DOHH2 (cell line): ENCODE data around the gene TMEM63B.

Experiments used
- H3F3A ChIP-seq: fragments of 200-600 bp; sonication (generic), shearing (Covaris generic); 2 replicates; pipeline ENCODE4 v1.6.0; 2016; ENCODE audit warnings: antibody characterized with exemption, mild to moderate bottlenecking; ENCODE audit not compliant: control insufficient read depth, insufficient read depth
- H3K27ac ChIP-seq: fragments of 200-600 bp; sonication (generic); 2 replicates; pipeline ENCODE4 v1.5.1; 2014; ENCODE audit warnings: low read depth, mild to moderate bottlenecking, low read length, moderate library complexity
- H3K27me3 ChIP-seq: fragments of 200-600 bp; sonication (generic); 2 replicates; pipeline ENCODE4 v1.6.1; 2014; ENCODE audit warnings: mild to moderate bottlenecking, low read length, mixed read lengths; ENCODE audit not compliant: control insufficient read depth
- H3K36me3 ChIP-seq: fragments of 200-600 bp; sonication (generic); 2 replicates; pipeline ENCODE4 v1.6.1; 2014; ENCODE audit warnings: mild to moderate bottlenecking, low read length, moderate library complexity, mixed read lengths; ENCODE audit not compliant: control insufficient read depth
- H3K4me1 ChIP-seq: fragments of 200-600 bp; sonication (generic); 2 replicates; pipeline ENCODE4 v1.6.1; 2014; ENCODE audit warnings: mild to moderate bottlenecking, low read length, mixed read lengths; ENCODE audit not compliant: control insufficient read depth
- H3K4me2 ChIP-seq: fragments of 200-600 bp; sonication (generic); 2 replicates; pipeline ENCODE4 v1.6.0; 2014; ENCODE audit warnings: mild to moderate bottlenecking, low read length, moderate library complexity
- H3K4me3 ChIP-seq: fragments of 200-600 bp; sonication (generic); 2 replicates; pipeline ENCODE4 v1.5.1; 2014; ENCODE audit warnings: mild to moderate bottlenecking, low read length, mixed read lengths
- H3K79me2 ChIP-seq: fragments of 200-600 bp; sonication (generic); 2 replicates; pipeline ENCODE4 v1.6.1; 2014; ENCODE audit warnings: mild to moderate bottlenecking, low read length, mixed read lengths; ENCODE audit not compliant: control insufficient read depth
- H3K9me2 ChIP-seq: fragments of 200-600 bp; sonication (generic); replicated peaks from 2 replicates; pipeline ENCODE4 v1.6.1; 2014; ENCODE audit warnings: mild to moderate bottlenecking, low read length, mixed read lengths; ENCODE audit not compliant: control insufficient read depth
- H3K9me3 ChIP-seq: fragments of 200-600 bp; sonication (generic); 2 replicates; pipeline ENCODE4 v1.6.1; 2014; ENCODE audit warnings: antibody characterized with exemption, low read length, mixed read lengths; ENCODE audit not compliant: control insufficient read depth, insufficient read depth
- H4K20me1 ChIP-seq: fragments of 200-600 bp; sonication (generic); 2 replicates; pipeline ENCODE4 v1.6.0; 2014; ENCODE audit warnings: low read depth, mild to moderate bottlenecking, antibody characterized with exemption, low read length, moderate library complexity; ENCODE audit not compliant: control insufficient read depth, insufficient read depth
- CTCF ChIP-seq: fragments of 200-600 bp; sonication (generic); IDR thresholded peaks from one replicate; pipeline ENCODE4 v1.5.1; 2014; ENCODE audit warnings: antibody characterized with exemption, mild to moderate bottlenecking, low read depth, low read length; ENCODE audit not compliant: poor library complexity, severe bottlenecking
- EZH2phosphoT487 ChIP-seq: fragments of 200-600 bp; sonication (generic); IDR thresholded peaks from 2 replicates; pipeline ENCODE4 v1.6.1; 2017; ENCODE audit warnings: borderline replicate concordance, mild to moderate bottlenecking, antibody characterized with exemption, low read length, moderate library complexity, mixed read lengths

The TMEM63B gene

DNA sequence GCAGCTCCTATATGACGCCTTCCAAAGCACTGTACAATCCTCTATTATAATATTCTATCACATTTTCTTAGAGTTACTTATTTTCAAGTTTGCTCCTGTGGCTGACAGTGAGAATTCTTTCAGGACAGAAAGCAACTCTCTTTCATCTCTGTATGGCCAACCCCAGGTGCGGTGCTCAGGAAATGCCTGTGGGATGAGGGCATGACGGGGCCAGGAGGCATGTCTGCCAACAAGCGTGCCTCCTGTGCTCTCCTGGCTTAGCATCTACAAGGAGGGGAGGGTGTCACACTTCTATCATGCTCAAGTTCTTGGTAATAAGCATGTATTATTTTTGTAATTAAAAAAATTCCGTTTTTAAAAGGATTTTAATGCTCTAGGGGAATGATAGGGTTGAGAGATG is 11.5 kb upstream of the TMEM63B start:
- H3K27me3 ChIP-seq, result no peaks in the 10 kb centered on the region
- H3F3A ChIP-seq, result no peaks in the 10 kb centered on the region
- no peak overlapping the region for H3K27ac ChIP-seq
- TF ChIP-seq EZH2phosphoT487, result no peak
- TF ChIP-seq CTCF, result no peak
- no peak overlapping the region for H3K4me3 ChIP-seq
- H3K9me2 ChIP-seq, result no peaks in the 10 kb centered on the region
- no peaks in the 10 kb centered on the region for H3K9me3 ChIP-seq
- H3K4me2 ChIP-seq, result no peak overlapping the region
- H3K36me3 ChIP-seq, result peaks cover 80% of the 10 kb centered on the region
- H3K79me2 ChIP-seq, result peaks cover 62% of the 10 kb centered on the region
- peaks cover 5% of the 10 kb centered on the region; the same call in 1 of the 2 replicates for H3K4me1 ChIP-seq
- H4K20me1 ChIP-seq, result peaks cover 30% of the 10 kb centered on the region

DNA sequence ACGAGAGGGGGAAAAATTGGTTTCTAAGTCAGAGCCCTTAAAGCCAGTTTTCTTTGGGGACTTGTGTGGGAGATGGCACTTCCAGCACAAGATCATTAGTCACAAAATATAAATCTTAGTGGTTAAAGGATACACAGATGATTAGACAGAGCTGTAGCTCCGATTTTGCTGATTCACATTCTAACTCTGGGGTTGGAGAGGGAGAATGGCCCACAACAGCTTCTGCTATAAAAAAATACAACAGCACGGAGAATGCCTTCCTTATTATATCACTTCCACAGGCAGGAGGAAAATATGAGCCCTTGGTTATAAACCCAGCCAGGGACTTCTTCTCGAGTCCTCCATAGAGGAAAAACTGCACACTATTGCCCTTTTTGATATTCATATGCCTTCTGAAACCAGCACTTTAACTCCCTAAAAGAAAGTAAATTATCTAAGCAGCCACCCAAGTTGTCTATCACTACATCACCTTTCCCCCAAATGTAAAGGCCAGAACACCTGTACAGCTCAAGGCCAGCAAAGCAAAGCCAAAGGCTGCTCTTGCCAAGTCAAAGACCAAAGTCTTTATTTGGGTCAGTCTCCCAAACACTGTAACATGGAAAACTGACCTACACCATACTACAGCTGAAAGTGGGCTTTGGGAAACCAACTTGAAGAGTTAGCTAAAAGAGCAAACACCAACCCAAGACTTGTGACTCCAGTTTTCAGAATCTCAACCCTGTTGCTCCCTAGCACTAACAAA is 10.5 kb upstream of the TMEM63B start:
- no peaks in the 10 kb centered on the region for H3F3A ChIP-seq
- H3K4me3 ChIP-seq, result no peak overlapping the region
- H3K9me2 ChIP-seq, result no peaks in the 10 kb centered on the region
- peaks cover 28% of the 10 kb centered on the region for H4K20me1 ChIP-seq
- H3K4me2 ChIP-seq, result no peak overlapping the region
- H3K4me1 ChIP-seq, result peaks cover 14% of the 10 kb centered on the region
- no peaks in the 10 kb centered on the region for H3K9me3 ChIP-seq
- TF ChIP-seq CTCF, result no peak
- TF ChIP-seq EZH2phosphoT487, result no peak
- H3K36me3 ChIP-seq, result peaks cover 77% of the 10 kb centered on the region
- H3K27me3 ChIP-seq, result no peaks in the 10 kb centered on the region
- no peak overlapping the region for H3K27ac ChIP-seq
- H3K79me2 ChIP-seq, result peaks cover 69% of the 10 kb centered on the region

DNA sequence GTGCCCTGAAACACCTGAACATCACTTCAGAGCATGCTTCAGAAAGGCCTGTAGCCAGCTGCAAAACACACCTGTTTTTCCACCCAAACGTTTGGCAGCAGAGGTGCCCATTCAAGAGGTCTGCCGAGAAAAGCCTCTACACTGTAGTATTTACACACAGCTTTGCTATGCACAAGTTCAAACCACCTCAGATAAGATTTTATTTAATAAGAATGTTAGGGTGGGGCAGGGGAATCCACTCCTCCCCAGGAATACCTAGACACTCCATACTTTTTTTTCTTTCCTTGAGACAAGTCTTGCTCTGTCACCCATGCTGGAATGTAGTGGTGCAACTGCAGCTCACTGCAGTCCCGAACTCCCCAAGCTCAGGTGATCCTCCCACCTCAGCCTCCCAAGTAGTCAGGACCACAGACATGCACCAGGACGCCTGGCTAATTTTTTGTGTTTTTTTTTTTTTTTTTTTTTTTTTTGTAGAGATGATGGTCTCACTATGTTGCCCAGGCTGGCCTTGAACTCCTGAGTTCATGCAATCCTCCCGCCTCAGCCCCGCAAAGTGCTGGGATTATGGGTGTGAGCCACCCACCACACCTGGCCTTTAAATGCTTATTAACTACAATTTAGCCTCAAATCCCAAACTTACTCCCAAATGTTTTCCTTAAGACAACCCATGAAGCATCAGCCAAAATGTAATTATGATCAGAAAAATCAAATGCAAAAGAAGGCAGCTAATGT is 9.8 kb upstream of the TMEM63B start:
- Histone ChIP-seq H3K27ac (no peak overlapping the region), H3K27me3 (no peaks in the 10 kb centered on the region), H3K4me3 (no peak overlapping the region), H3K36me3 (peaks cover 72% of the 10 kb centered on the region), H3K9me3 (no peaks in the 10 kb centered on the region), H3K9me2 (no peaks in the 10 kb centered on the region), H3F3A (no peaks in the 10 kb centered on the region), H4K20me1 (peaks cover 28% of the 10 kb centered on the region), H3K4me1 (peaks cover 17% of the 10 kb centered on the region), H3K79me2 (peaks cover 77% of the 10 kb centered on the region), H3K4me2 (no peak overlapping the region)
- no peak for TF ChIP-seq CTCF
- TF ChIP-seq EZH2phosphoT487, result no peak
